ENCODE results near the gene MACROD2.

- no peak for TF ChIP-seq EZH2 (IDR thresholded peaks at IDR 0.05; ENCODE audit: borderline replicate concordance, insufficient read depth, low read length, poor library complexity, severe bottlenecking)
- no peak for TF ChIP-seq CTCF (IDR thresholded peaks at IDR 0.05; ENCODE audit: poor library complexity, severe bottlenecking)
- no peak for TF ChIP-seq REST (IDR thresholded peaks at IDR 0.05; ENCODE audit: borderline replicate concordance)
- no peak for TF ChIP-seq EP300 (conservative IDR thresholded peaks at IDR 0.05; ENCODE audit: poor library complexity, severe bottlenecking)
Observed at GRCh38 chr20:15977026-15977425, 1981.7 kb downstream of the MACROD2 start.
